ENCODE results near the gene C5orf58. TPM values are rescaled to one million over a fixed set of nuclear protein-coding genes. Genes with fewer than 3 reads are reported as not detected.

The C5orf58 gene
- total RNA-seq, 3 donors from 2014 or later: 0.15 to 0.80 TPM; not detected in 1

DNA sequence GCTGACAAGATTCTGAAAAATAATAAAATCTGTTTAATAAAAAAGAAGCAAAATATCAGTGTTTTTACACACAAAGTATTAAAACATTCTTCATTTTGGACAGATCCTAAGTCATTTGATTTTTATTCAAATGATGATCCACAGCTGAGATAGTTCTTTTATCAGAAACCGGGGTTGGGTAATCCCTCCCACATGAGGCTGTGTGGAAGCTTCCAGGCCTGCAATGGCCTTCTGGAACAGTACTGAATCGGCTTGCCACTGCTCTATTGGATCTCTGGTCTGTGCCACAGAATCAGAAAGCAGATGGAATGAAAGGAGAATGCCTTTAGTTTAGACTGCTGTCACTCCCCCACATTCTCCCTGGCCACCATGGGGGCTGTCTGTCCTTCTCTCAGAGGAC is 6.1 kb upstream of the C5orf58 start:
- Histone ChIP-seq H3K4me1 (no peaks in the 10 kb centered on the region), H3K27me3 (no peaks in the 10 kb centered on the region), H3K36me3 (no peaks in the 10 kb centered on the region), H3K4me3 (no peak overlapping the region), H3K9me3 (no peaks in the 10 kb centered on the region), H3K27ac (peak overlapping the region; percentile 51 to 79)
- DNase-seq (ENCODE audit: low spot score in 2 of 2): no peak
- TF ChIP-seq POLR2A (IDR thresholded peaks at IDR 0.05) (no peak), POLR2AphosphoS5 (IDR thresholded peaks at IDR 0.05) (no peak)
- TF ChIP-seq, protein P1, sequence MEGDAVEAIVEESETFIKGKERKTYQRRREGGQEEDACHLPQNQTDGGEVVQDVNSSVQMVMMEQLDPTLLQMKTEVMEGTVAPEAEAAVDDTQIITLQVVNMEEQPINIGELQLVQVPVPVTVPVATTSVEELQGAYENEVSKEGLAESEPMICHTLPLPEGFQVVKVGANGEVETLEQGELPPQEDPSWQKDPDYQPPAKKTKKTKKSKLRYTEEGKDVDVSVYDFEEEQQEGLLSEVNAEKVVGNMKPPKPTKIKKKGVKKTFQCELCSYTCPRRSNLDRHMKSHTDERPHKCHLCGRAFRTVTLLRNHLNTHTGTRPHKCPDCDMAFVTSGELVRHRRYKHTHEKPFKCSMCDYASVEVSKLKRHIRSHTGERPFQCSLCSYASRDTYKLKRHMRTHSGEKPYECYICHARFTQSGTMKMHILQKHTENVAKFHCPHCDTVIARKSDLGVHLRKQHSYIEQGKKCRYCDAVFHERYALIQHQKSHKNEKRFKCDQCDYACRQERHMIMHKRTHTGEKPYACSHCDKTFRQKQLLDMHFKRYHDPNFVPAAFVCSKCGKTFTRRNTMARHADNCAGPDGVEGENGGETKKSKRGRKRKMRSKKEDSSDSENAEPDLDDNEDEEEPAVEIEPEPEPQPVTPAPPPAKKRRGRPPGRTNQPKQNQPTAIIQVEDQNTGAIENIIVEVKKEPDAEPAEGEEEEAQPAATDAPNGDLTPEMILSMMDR (IDR thresholded peaks at IDR 0.05): no peak
- intact Hi-C loops (cut with DNase I; ENCODE audit: low total_unique reads): loop anchor here (10.0 kb wide), 1 partner anchor 188 kb away; no protein-coding TSS in a partner anchor

DNA sequence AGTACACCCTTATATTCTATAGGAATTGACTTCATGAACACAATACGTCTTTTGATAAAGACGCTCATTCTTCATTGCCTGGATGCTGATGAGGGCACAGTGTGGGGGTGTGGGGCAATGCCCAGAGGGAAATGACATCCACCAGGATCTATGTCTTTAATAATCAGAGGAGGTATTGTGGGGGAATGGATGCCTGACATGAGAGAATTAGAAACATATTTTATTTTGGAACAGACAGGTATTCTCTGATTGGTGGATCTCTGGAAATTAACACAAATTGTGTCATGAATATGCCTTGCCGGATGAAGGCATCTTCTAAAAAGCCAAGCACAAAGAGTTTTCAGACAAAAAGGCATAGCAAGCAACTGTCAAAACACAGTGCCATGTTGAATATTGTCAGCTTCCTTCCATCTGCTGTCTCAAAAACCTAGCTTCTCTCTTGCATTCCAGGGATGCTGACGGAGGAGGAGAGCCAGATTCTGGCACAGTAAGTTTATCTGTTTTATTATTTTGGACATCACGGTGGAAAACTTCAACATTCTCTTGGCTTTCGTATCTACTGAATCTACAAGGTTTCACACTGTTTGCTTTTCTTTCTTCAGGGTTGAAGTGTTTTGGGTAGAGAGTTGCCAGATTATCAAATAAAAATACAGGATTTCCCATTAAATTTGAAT is 3.9 kb upstream of the C5orf58 start:
- intact Hi-C loops (cut with DNase I; ENCODE audit: low total_unique reads): loop anchor here (10.0 kb wide), 1 partner anchor 186 kb away; no protein-coding TSS in a partner anchor
- DNase-seq (ENCODE audit: low spot score in 2 of 2): no peak
- Histone ChIP-seq H3K4me1 (no peaks in the 10 kb centered on the region), H3K27ac (peak overlapping the region in 1 of 2 donors; percentile 0), H3K4me3 (no peak overlapping the region), H3K36me3 (no peaks in the 10 kb centered on the region), H3K27me3 (no peaks in the 10 kb centered on the region), H3K9me3 (no peaks in the 10 kb centered on the region)
- no peak for TF ChIP-seq POLR2AphosphoS5 (IDR thresholded peaks at IDR 0.05)
- TF ChIP-seq, protein P1 (IDR thresholded peaks at IDR 0.05): no peak
- no peak for TF ChIP-seq POLR2A (IDR thresholded peaks at IDR 0.05)

DNA sequence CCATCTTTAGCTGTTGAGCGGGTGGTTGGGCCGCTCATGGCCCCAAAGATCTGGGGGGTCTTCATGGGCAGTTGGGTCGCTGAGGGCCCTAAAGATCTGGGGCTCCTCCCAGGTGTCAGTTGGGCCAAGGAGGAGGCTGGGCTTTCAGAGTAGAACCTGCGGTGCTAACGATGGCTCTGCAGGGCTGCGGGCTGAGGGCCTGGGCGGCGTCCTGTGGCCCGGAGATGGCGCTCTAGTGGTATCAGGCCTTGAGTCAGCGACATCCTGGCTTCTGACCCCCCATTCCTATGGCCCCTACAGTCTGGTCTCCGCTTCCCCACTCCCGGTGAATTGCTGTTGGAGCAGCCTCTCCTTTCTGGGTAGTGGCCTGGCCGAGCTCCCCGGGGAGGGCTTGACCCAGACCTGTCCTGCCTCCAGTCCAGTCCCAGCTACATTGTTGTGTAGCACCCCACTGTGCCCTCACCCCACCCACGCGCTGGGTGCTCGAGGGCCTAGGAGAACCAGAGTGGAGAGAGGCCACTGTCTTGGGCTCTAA is 640 bp downstream of the C5orf58 start:
- H3K4me1 ChIP-seq: no peaks in the 10 kb centered on the region
- TF ChIP-seq, protein P1 (IDR thresholded peaks at IDR 0.05): no peak
- no peak for TF ChIP-seq POLR2AphosphoS5 (IDR thresholded peaks at IDR 0.05)
- H3K9me3 ChIP-seq: no peaks in the 10 kb centered on the region
- intact Hi-C loops (cut with DNase I; ENCODE audit: low total_unique reads): no loop called here
- H3K27me3 ChIP-seq: no peaks in the 10 kb centered on the region
- no peak overlapping the region for H3K27ac ChIP-seq
- no peak overlapping the region for H3K4me3 ChIP-seq
- no peaks in the 10 kb centered on the region for H3K36me3 ChIP-seq
- DNase-seq (ENCODE audit: low spot score in 2 of 2): no peak

DNA sequence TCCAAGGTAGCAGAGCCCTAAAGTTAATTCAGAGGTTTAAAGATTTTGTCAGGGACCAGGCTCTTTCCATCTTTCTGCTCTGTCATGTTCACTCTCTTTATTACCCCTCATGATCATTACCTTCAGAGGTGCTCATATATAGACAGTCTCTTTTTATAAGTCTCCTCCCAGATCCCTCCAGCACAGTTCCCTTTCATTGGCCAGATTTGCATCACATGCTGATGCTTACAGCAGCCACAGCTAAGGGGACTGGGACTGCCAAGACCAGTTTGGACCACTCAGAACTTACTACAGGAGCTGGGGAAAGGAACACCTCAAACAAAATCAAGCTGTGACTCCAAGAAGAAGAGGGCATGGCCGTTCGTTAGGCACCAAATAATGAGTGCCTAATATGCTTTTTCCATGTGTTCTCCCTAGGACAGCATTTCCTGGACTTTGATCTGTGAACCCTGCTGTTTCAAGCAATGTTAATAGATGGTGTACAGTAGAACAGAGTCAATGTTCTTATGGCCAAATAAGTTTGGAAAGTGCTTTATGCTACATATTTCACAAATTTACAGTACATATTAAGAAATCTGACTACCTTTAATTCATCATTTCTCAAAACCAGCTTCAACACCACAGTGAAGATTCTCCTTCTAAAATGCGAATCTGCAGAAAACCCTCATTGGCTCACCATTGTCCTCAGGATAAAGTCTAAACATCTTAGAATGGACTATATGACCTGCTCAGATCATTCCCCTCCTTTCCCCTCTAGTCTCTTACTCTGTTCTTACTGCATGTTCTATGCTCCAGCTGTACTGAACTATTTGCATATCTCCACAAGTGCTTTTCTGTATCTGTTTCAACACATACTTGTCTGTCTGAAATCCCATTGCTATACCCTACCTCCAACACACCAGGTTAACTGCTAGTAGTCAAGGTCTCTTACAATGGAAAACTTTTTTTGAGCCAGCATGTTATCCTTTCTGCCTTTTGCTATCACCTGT is 3.4 kb downstream of the C5orf58 start:
- no peak for TF ChIP-seq POLR2A (IDR thresholded peaks at IDR 0.05)
- TF ChIP-seq, protein P1 (IDR thresholded peaks at IDR 0.05): no peak
- no peak for TF ChIP-seq POLR2AphosphoS5 (IDR thresholded peaks at IDR 0.05)
- no peaks in the 10 kb centered on the region for H3K27me3 ChIP-seq
- no peak for DNase-seq (ENCODE audit: low spot score in 2 of 2)
- no peaks in the 10 kb centered on the region for H3K36me3 ChIP-seq
- H3K9me3 ChIP-seq: no peaks in the 10 kb centered on the region
- H3K4me3 ChIP-seq: no peak overlapping the region
- H3K27ac ChIP-seq: no peak overlapping the region
- intact Hi-C loops (cut with DNase I; ENCODE audit: low total_unique reads): no loop called here
- no peaks in the 10 kb centered on the region for H3K4me1 ChIP-seq
